AG10803 (cell line): ENCODE results near the gene ZIC3.

ENCODE experiments used
- DNase-seq: peaks from one replicate; pipeline ENCODE4 v3.0.0; 2010; ENCODE audit warnings: low read depth
- H3K4me3 ChIP-seq: 2 replicates; pipeline ENCODE4 v1.5.1; 2011; ENCODE audit warnings: mild to moderate bottlenecking, low read length, control low read depth
- CTCF ChIP-seq: conservative IDR thresholded peaks from 2 replicates; pipeline ENCODE4 v1.5.1; 2011; ENCODE audit warnings: mild to moderate bottlenecking, low read length, control low read depth, inconsistent platforms

ZIC3 gene

GRCh38 chrX:137566746-137567679 is 1.1 kb downstream of the ZIC3 start:
- TF ChIP-seq CTCF, result no peak
- no peak for DNase-seq
- H3K4me3 ChIP-seq, result no peak overlapping the region

GRCh38 chrX:137567682-137568232 is 1.8 kb downstream of the ZIC3 start:
- H3K4me3 ChIP-seq, result no peak overlapping the region
- DNase-seq, result no peak
- no peak for TF ChIP-seq CTCF

- H3K4me3 ChIP-seq, result no peak overlapping the region
- TF ChIP-seq CTCF, result no peak
- no peak for DNase-seq
Observed at GRCh38 chrX:137568741-137569469, 3.0 kb downstream of the ZIC3 start.

- no peak overlapping the region for H3K4me3 ChIP-seq
- no peak for DNase-seq
Observed at GRCh38 chrX:137569470-137569891, 3.6 kb downstream of the ZIC3 start.

GRCh38 chrX:137573324-137574101 is 7.6 kb downstream of the ZIC3 start:
- no peak overlapping the region for H3K4me3 ChIP-seq
- DNase-seq, result no peak
- no peak for TF ChIP-seq CTCF

More at GRCh38 chrX:137569470-137569891, 3.6 kb downstream of the ZIC3 start:
- TF ChIP-seq CTCF, result no peak

- TF ChIP-seq CTCF, result no peak
- H3K4me3 ChIP-seq, result no peak overlapping the region
- no peak for DNase-seq
Observed at GRCh38 chrX:137574102-137574783, 8.3 kb downstream of the ZIC3 start.
